ENCODE measurements around the gene PITPNC1. TPM values are rescaled to one million over a fixed set of nuclear protein-coding genes. Genes with fewer than 3 reads are reported as not detected.

PITPNC1 gene
- total and polyA plus RNA-seq, 4 experiments from 2014 or later = 68.4 to 124 (median 89.9) TPM

DNA sequence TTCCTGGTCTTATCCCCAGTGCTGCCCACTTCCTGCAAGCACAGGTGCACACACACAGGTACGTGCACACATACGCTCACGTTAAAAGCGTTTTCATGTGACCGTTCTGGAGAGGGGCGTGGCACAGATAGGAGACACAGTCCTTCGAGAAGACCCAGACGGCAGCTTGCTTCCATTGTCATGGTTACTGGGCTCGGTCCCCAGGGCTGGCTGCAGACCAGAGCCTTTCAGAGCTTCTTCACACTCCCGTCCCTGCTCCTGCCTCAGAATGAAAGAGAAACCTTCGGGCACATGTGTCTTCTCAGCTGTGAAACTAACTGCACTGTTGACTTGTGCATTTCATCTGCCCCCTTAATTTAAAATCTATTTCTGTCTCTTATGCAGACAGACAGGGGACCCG lies 154.2 kb downstream of the PITPNC1 start:
- H3K4me3 Mint-ChIP-seq = no peak overlapping the region
- intact Hi-C loops (cut with micrococcal nuclease) = no loop called here
- H3K27ac Mint-ChIP-seq = no peak overlapping the region
- Histone ChIP-seq H3K4me1 (ENCODE audit: insufficient read depth, low read length) (no peaks in the 10 kb centered on the region), H3K9me3 (ENCODE audit: control insufficient read depth in 1 of 2, low read length in 2 of 2) (no peaks in the 10 kb centered on the region), H3K27ac (ENCODE audit: low read depth, low read length) (no peak overlapping the region), H3K4me3 (ENCODE audit: low read length in 2 of 2) (no peak overlapping the region), H3K27me3 (ENCODE audit: insufficient read depth, low read length) (no peaks in the 10 kb centered on the region), H3K36me3 (ENCODE audit: insufficient read depth, low read length) (peaks cover 21% of the 10 kb centered on the region)
- H3K4me1 Mint-ChIP-seq = peaks cover 14 to 34% (median 22%) of the 10 kb centered on the region in 4 donors
- CTCF ChIA-PET (ENCODE audit: partially characterized antibody) = interaction anchor here (1.0 kb wide), 1 partner anchor 157 kb away, joined by 3 read pairs; no protein-coding TSS in a partner anchor
- DNase-seq = no peak
- H3K36me3 Mint-ChIP-seq = peaks cover 20 to 32% of the 10 kb centered on the region in 2 donors
- no peaks in the 10 kb centered on the region for H3K27me3 Mint-ChIP-seq
- POLR2A ChIA-PET (ENCODE audit: partially characterized antibody) = no interaction called here
- H3K9me3 Mint-ChIP-seq = peaks cover 0 to 1% (median 0%) of the 10 kb centered on the region in 8 donors

DNA sequence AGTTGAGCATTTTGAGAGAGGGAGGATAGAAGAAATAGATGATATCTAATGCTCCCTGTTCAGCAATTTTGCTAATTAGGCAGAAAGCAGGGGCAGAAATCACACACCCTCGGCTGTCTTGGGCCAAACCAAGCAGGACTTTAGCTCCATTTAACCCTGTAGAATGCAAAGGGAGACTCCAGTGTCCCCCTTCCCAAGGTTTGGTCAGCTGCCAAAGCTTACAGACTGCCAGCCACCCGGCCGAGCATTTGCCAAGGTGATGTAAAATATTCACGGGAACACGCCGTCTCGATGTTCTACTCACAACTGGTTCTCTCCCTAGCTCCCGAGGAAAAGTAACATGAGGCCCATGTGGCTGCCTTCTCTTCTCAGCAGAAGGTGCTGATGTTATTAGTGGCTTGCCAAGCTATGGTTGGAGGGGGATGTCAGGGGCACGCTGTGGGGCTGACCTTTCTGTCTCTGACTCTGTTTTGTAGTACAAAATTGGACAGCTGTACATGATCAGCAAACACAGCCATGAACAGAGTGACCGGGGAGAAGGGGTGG lies 155.3 kb downstream of the PITPNC1 start:
- Mint-ChIP-seq H3K9me3 (peaks cover 0 to 1% (median 0%) of the 10 kb centered on the region in 8 donors), H3K4me1 (peaks cover 9 to 26% (median 16%) of the 10 kb centered on the region in 4 donors), H3K27ac (peak overlapping the region in 2 of 7 donors; percentile 60 to 63), H3K27me3 (no peaks in the 10 kb centered on the region), H3K4me3 (no peak overlapping the region), H3K36me3 (peaks cover 30 to 39% of the 10 kb centered on the region in 2 donors)
- Histone ChIP-seq H3K9me3 (ENCODE audit: control insufficient read depth in 1 of 2, low read length in 2 of 2) (no peaks in the 10 kb centered on the region), H3K27me3 (ENCODE audit: insufficient read depth, low read length) (no peaks in the 10 kb centered on the region), H3K27ac (ENCODE audit: low read depth, low read length) (no peak overlapping the region), H3K36me3 (ENCODE audit: insufficient read depth, low read length) (peaks cover 21% of the 10 kb centered on the region), H3K4me1 (ENCODE audit: insufficient read depth, low read length) (no peaks in the 10 kb centered on the region), H3K4me3 (ENCODE audit: low read length in 2 of 2) (no peak overlapping the region)
- ChIA-PET CTCF (ENCODE audit: partially characterized antibody) (no interaction called here), POLR2A (ENCODE audit: partially characterized antibody) (interaction anchor here (0.8 kb wide), 1 partner anchor 11 kb away, joined by 3 read pairs; no protein-coding TSS in a partner anchor)
- intact Hi-C loops (cut with micrococcal nuclease) = no loop called here
- DNase-seq = no peak

DNA sequence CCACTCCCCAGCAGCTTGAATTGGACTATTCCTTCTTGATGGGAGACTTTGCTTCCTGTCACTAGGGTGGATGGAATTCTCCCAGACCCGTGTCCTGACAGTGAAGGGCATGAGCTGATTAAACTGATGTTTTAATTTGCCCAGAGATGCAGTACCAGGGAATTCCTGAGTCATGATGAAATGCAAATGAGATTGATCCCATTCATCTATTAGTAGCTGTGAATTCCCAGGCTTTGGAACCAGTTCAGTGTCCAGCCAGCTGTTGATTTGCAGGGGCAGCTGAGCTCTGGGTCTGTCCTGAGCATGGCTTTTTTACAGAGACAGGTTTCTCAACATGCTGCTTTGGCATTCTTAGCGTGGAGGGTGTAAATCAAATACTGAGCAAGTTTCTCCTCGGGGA lies 157.9 kb downstream of the PITPNC1 start:
- Mint-ChIP-seq H3K9me3 (peaks cover 0 to 1% (median 0%) of the 10 kb centered on the region in 8 donors), H3K4me3 (no peak overlapping the region), H3K36me3 (peaks cover 37 to 42% of the 10 kb centered on the region in 2 donors), H3K27me3 (no peaks in the 10 kb centered on the region), H3K27ac (peak overlapping the region in 2 of 7 donors; percentile 37 to 57), H3K4me1 (peaks cover 4 to 16% (median 9%) of the 10 kb centered on the region in 4 donors)
- CTCF ChIA-PET (ENCODE audit: partially characterized antibody) = interaction anchor here (1.2 kb wide), 2 partner anchors 14 to 15 kb away, joined by 3 read pairs; no protein-coding TSS in a partner anchor
- DNase-seq = no peak
- H3K36me3 ChIP-seq (ENCODE audit: insufficient read depth, low read length) = peaks cover 21% of the 10 kb centered on the region
- H3K4me1 ChIP-seq (ENCODE audit: insufficient read depth, low read length) = no peaks in the 10 kb centered on the region
- intact Hi-C loops (cut with micrococcal nuclease) = no loop called here
- H3K9me3 ChIP-seq (ENCODE audit: control insufficient read depth in 1 of 2, low read length in 2 of 2) = no peaks in the 10 kb centered on the region
- POLR2A ChIA-PET (ENCODE audit: partially characterized antibody) = interaction anchor here (0.8 kb wide), 1 partner anchor 94 kb away, joined by 4 read pairs; no protein-coding TSS in a partner anchor
- no peak overlapping the region for H3K4me3 ChIP-seq (ENCODE audit: low read length in 2 of 2)
- H3K27me3 ChIP-seq (ENCODE audit: insufficient read depth, low read length) = no peaks in the 10 kb centered on the region
- no peak overlapping the region for H3K27ac ChIP-seq (ENCODE audit: low read depth, low read length)

DNA sequence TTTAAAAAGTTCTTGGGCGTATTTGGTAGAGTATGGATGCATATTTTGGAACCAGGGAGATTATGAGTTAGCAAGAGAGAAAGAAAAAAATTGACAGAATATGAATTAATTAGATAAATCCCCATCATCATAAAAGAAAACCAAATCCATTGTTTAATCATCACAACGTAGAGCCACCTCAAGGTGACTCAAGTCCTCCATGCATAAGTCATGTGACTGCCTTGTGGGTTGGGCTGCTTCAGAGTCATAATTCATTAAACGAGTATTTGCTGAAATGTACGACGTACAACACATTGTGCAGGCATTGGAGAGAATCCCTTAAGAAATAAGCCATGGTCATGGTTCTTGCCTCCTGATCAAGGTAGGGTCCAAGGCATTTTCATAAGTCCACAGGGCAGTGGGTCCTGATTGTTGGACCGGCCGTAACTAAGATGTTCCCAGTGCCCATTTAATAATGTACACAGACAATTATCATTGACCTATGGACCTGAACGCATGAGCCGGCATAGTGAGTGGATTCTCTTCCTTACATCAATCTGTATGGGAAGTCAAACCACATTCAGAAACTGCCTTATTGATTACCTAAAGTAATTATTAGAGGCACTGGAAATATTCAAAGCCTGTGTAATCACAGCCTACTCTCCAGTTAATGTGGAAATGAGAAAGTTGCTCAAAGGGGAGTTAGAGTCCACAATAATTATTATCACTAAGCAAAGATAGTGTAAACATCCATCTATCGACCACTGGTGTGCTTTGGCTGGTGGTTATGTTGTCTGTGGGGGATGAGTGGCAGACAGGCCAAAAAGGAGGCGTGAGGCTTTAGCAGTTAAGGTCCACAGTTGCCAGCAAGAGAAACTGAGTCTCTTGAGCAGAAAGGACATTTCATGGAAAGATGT lies 165.4 kb downstream of the PITPNC1 start:
- H3K36me3 ChIP-seq (ENCODE audit: insufficient read depth, low read length) = no peaks in the 10 kb centered on the region
- no peaks in the 10 kb centered on the region for H3K27me3 ChIP-seq (ENCODE audit: insufficient read depth, low read length)
- H3K4me1 ChIP-seq (ENCODE audit: insufficient read depth, low read length) = no peaks in the 10 kb centered on the region
- Mint-ChIP-seq H3K4me3 (no peak overlapping the region), H3K27ac (peak overlapping the region in 1 of 7 donors; percentile 36), H3K4me1 (peaks cover 8 to 13% (median 10%) of the 10 kb centered on the region in 4 donors), H3K36me3 (peaks cover 28 to 34% of the 10 kb centered on the region in 2 donors), H3K27me3 (no peaks in the 10 kb centered on the region), H3K9me3 (no peaks in the 10 kb centered on the region)
- ChIA-PET CTCF (ENCODE audit: partially characterized antibody) (no interaction called here), POLR2A (ENCODE audit: partially characterized antibody) (no interaction called here)
- no peaks in the 10 kb centered on the region for H3K9me3 ChIP-seq (ENCODE audit: control insufficient read depth in 1 of 2, low read length in 2 of 2)
- no peak for DNase-seq
- H3K27ac ChIP-seq (ENCODE audit: low read depth, low read length) = no peak overlapping the region
- intact Hi-C loops (cut with micrococcal nuclease) = no loop called here
- H3K4me3 ChIP-seq (ENCODE audit: low read length in 2 of 2) = no peak overlapping the region

DNA sequence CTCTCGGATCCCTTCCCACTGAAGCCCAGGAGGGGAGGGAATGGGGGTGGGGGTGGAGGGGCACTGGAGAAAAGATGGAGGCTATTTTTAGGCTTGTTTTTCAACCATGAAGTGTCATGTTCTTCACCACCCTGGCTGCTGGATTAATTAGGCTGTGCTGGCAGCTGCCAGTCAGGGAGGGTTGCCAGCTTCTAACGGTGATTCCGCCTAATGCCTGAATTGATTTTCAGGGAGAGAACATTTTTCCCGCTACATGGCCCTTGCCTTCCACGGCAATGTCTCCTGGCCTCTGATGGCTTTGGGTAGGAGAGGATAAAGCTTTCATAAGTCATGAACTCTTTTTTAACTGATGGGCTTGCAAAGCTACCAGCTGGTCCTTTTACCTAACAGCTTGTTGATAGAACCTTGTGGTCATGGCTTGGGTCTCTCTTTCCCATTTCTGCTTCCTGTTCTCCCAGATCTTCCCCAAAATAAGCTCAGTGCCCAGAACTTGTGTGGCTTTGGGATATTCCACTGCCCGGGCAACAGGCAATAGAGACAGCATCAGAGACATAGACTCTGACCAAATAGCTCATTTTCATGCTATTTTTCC lies 167.4 kb downstream of the PITPNC1 start:
- CTCF ChIA-PET (ENCODE audit: partially characterized antibody) = no interaction called here
- no peak for DNase-seq
- H3K4me3 Mint-ChIP-seq = no peak overlapping the region
- no peaks in the 10 kb centered on the region for H3K4me1 ChIP-seq (ENCODE audit: insufficient read depth, low read length)
- H3K9me3 ChIP-seq (ENCODE audit: control insufficient read depth in 1 of 2, low read length in 2 of 2) = no peaks in the 10 kb centered on the region
- H3K36me3 Mint-ChIP-seq = peaks cover 30 to 34% of the 10 kb centered on the region in 2 donors
- H3K27me3 ChIP-seq (ENCODE audit: insufficient read depth, low read length) = no peaks in the 10 kb centered on the region
- H3K36me3 ChIP-seq (ENCODE audit: insufficient read depth, low read length) = no peaks in the 10 kb centered on the region
- H3K27me3 Mint-ChIP-seq = no peaks in the 10 kb centered on the region
- no peak overlapping the region for H3K4me3 ChIP-seq (ENCODE audit: low read length in 2 of 2)
- peak overlapping the region in 3 of 7 donors; percentile 1 to 85 (median 3) for H3K27ac Mint-ChIP-seq
- no peaks in the 10 kb centered on the region for H3K9me3 Mint-ChIP-seq
- no peak overlapping the region for H3K27ac ChIP-seq (ENCODE audit: low read depth, low read length)
- H3K4me1 Mint-ChIP-seq = peaks cover 15 to 28% (median 21%) of the 10 kb centered on the region in 4 donors
- intact Hi-C loops (cut with micrococcal nuclease) = no loop called here
- POLR2A ChIA-PET (ENCODE audit: partially characterized antibody) = no interaction called here

DNA sequence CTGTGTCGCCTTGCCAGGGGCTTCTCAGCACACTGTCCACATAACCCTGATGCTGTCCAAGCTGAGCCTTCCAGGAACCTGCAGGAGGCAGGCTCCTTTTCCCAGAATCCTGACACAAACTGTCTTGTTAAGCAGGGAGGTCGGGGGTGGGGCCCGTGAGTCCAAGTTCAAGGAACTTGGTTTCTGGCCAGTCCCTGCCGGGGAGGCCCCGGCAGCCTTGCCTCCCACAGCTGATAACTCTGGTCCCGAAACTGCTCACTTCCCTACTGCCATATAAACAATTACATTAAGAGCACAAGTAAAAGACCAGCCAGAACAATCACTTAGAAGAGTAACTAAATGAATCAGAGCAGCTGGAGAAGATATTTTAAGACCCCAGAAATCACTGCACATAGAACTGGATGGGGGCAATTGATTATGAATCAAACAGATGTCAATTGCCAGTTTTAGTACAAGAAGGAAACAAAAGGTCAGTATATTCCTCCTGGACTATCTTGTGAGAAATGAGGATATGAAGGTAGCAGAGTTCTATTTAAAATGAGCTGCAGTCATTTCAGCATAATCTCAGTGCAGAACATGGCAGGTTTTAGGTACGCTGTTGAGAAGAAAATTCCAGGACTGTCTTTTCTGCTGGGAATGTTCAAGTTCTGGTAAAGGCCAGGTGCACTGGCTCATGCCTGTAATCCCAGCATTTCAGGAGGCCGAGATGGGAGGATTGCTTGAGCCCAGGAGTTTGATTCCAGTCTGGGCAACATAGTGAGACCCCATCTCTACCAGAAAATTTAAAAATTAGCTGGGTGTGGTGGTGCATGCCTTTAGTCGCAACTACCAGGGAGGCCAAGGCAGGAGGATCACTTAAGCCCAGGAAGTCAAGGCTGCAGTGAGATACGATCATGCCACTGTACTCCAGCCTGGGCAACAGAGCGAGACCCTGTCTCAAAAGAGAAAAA lies 169.8 kb downstream of the PITPNC1 start:
- POLR2A ChIA-PET (ENCODE audit: partially characterized antibody) = no interaction called here
- intact Hi-C loops (cut with micrococcal nuclease) = no loop called here
- Mint-ChIP-seq H3K27ac (peak overlapping the region in 5 of 7 donors; percentile 34 to 53 (median 47)), H3K27me3 (no peaks in the 10 kb centered on the region), H3K4me3 (no peak overlapping the region), H3K4me1 (peaks cover 16 to 37% (median 24%) of the 10 kb centered on the region in 4 donors), H3K9me3 (no peaks in the 10 kb centered on the region), H3K36me3 (peaks cover 31 to 37% of the 10 kb centered on the region in 2 donors)
- H3K9me3 ChIP-seq (ENCODE audit: control insufficient read depth in 1 of 2, low read length in 2 of 2) = no peaks in the 10 kb centered on the region
- no peaks in the 10 kb centered on the region for H3K36me3 ChIP-seq (ENCODE audit: insufficient read depth, low read length)
- H3K4me3 ChIP-seq (ENCODE audit: low read length in 2 of 2) = no peak overlapping the region
- CTCF ChIA-PET (ENCODE audit: partially characterized antibody) = no interaction called here
- no peak overlapping the region for H3K27ac ChIP-seq (ENCODE audit: low read depth, low read length)
- H3K27me3 ChIP-seq (ENCODE audit: insufficient read depth, low read length) = no peaks in the 10 kb centered on the region
- no peak for DNase-seq
- H3K4me1 ChIP-seq (ENCODE audit: insufficient read depth, low read length) = no peaks in the 10 kb centered on the region

Measured in CD4-positive, alpha-beta memory T cell (primary cell).